ENCODE results near the gene ZNF697. TPM values are rescaled to one million over a fixed set of nuclear protein-coding genes. Genes with fewer than 3 reads are reported as not detected.
"Not testable (repeated sequence)": the region's sequence is repeated elsewhere in the genome, so short reads cannot be mapped to it uniquely, and the experiment has no call there.

ZNF697 gene
- total RNA-seq, 1 experiment from 2014 or later: 4.8 TPM

GRCh38 chr1:119573886-119574285 is 74.2 kb downstream of the ZNF697 start:
- H3K27ac ChIP-seq (ENCODE audit: low read depth, low read length, poor library complexity, severe bottlenecking): no peak overlapping the region
- no TSS peak for BruUV-seq (replicated peaks)
- intact Hi-C loops (cut with micrococcal nuclease; ENCODE audit: unreplicated experiment): no loop called here
- H3K4me1 ChIP-seq (ENCODE audit: insufficient read depth, low read length, poor library complexity, severe bottlenecking): no peaks in the 10 kb centered on the region
- ChIA-PET POLR2A (ENCODE audit: low non-redundant PET) (no interaction called here), CTCF (no interaction called here)
- H3K4me3 ChIP-seq (ENCODE audit: low read depth, low read length, poor library complexity, severe bottlenecking): no peak overlapping the region
- TF ChIP-seq EZH2 (IDR thresholded peaks at IDR 0.05; ENCODE audit: borderline replicate concordance, low read depth, low read length, poor library complexity, severe bottlenecking) (no peak), CTCF (conservative IDR thresholded peaks at IDR 0.05; ENCODE audit: low read depth, low read length) (no peak)
- no peak for DNase-seq (ENCODE audit: low spot score)
- H3K27me3 ChIP-seq (replicated peaks; ENCODE audit: insufficient read depth, low read depth, low read length, poor library complexity): no peaks in the 10 kb centered on the region
- no peaks in the 10 kb centered on the region for H3K9me3 ChIP-seq (ENCODE audit: low read depth, low read length, poor library complexity, severe bottlenecking)
- H3K36me3 ChIP-seq (ENCODE audit: insufficient read depth, low read length, poor library complexity, severe bottlenecking): no peaks in the 10 kb centered on the region

- DNase-seq (ENCODE audit: low spot score); H3K27me3 ChIP-seq (replicated peaks; ENCODE audit: insufficient read depth, low read depth, low read length, poor library complexity); H3K36me3 ChIP-seq (ENCODE audit: insufficient read depth, low read length, poor library complexity, severe bottlenecking); H3K27ac ChIP-seq (ENCODE audit: low read depth, low read length, poor library complexity, severe bottlenecking); BruUV-seq (replicated peaks); H3K4me3 ChIP-seq (ENCODE audit: low read depth, low read length, poor library complexity, severe bottlenecking); CTCF ChIA-PET; H3K4me1 ChIP-seq (ENCODE audit: insufficient read depth, low read length, poor library complexity, severe bottlenecking); H3K9me3 ChIP-seq (ENCODE audit: low read depth, low read length, poor library complexity, severe bottlenecking); POLR2A ChIA-PET (ENCODE audit: low non-redundant PET): not testable (repeated sequence)
- intact Hi-C loops (cut with micrococcal nuclease; ENCODE audit: unreplicated experiment): loop anchor here (10.0 kb wide), 1 partner anchor 65 kb away; the partner anchor contains the start of gene HSD3B1
- 0 out of 2 replicates have a peak, but pooled peaks have one; percentile 30 for TF ChIP-seq CTCF (conservative IDR thresholded peaks at IDR 0.05; ENCODE audit: low read depth, low read length)
These were observed 78.0 kb downstream of the ZNF697 start for GRCh38 chr1:119569930-119570622.

Other genes with a start within 250 kb of the ZNF697 start
- gene HSD3B2, start 233.1 kb downstream of the ZNF697 start, total RNA-seq (2021): not detected in 2 replicates
- not detected in 2 replicates for gene HSD3B1, start 141.1 kb downstream of the ZNF697 start, total RNA-seq (2021)
- gene PHGDH, start 63.7 kb upstream of the ZNF697 start, total RNA-seq (2021): 499 and 575 TPM in 2 replicates
- gene HMGCS2, start 120.6 kb upstream of the ZNF697 start, total RNA-seq (2021): not detected in 2 replicates
- not detected in 2 replicates for gene REG4, start 163.2 kb upstream of the ZNF697 start, total RNA-seq (2021)
- not detected in 2 replicates for gene ADAM30, start 248.2 kb upstream of the ZNF697 start, total RNA-seq (2021)

Measured in A673 (cell line).